ENCODE results near the gene TLL2.

Gene TLL2

GRCh38 chr10:96358851-96359540 lies 154.7 kb downstream of the TLL2 start, which contains the start of gene OPALIN:
TSS of gene OPALIN (minus strand) at chr10:96359002. CDS start at chr10:96358896, 106 bp downstream.
- no peak for DNase-seq (ENCODE audit: low spot score)

GRCh38 chr10:96357038-96357620 lies 156.6 kb downstream of the TLL2 start:
- no peak for DNase-seq (ENCODE audit: low spot score)

- DNase-seq (ENCODE audit: low spot score), result no peak
Observed at GRCh38 chr10:96352582-96352981, 161.1 kb downstream of the TLL2 start.

- DNase-seq (ENCODE audit: low spot score), result no peak
Observed at GRCh38 chr10:96352027-96352426, 161.7 kb downstream of the TLL2 start.

GRCh38 chr10:96346295-96346694 lies 167.4 kb downstream of the TLL2 start:
- DNase-seq (ENCODE audit: low spot score), result no peak

- no peak for DNase-seq (ENCODE audit: low spot score)
Observed at GRCh38 chr10:96345222-96345621, 168.5 kb downstream of the TLL2 start.

GRCh38 chr10:96344178-96344577 lies 169.5 kb downstream of the TLL2 start:
- no peak for DNase-seq (ENCODE audit: low spot score)

- no peak for DNase-seq (ENCODE audit: low spot score)
Observed at GRCh38 chr10:96342402-96342801, 171.3 kb downstream of the TLL2 start.

GRCh38 chr10:96341219-96342182 lies 172.2 kb downstream of the TLL2 start:
- no peak for DNase-seq (ENCODE audit: low spot score)

GRCh38 chr10:96339956-96340904 lies 173.5 kb downstream of the TLL2 start:
- DNase-seq (ENCODE audit: low spot score), result peak; percentile 16

GRCh38 chr10:96339383-96339782 lies 174.3 kb downstream of the TLL2 start:
- no peak for DNase-seq (ENCODE audit: low spot score)

- no peak for DNase-seq (ENCODE audit: low spot score)
Observed at GRCh38 chr10:96338279-96338925, 175.3 kb downstream of the TLL2 start.

- DNase-seq (ENCODE audit: low spot score), result no peak
Observed at GRCh38 chr10:96337106-96337505, 176.6 kb downstream of the TLL2 start.

- peak; percentile 41 for DNase-seq (ENCODE audit: low spot score)
Observed at GRCh38 chr10:96334616-96335526, 178.9 kb downstream of the TLL2 start.

- no peak for DNase-seq (ENCODE audit: low spot score)
Observed at GRCh38 chr10:96333101-96333500, 180.6 kb downstream of the TLL2 start.

- DNase-seq (ENCODE audit: low spot score), result no peak
Observed at GRCh38 chr10:96327462-96327861, 186.3 kb downstream of the TLL2 start.

- no peak for DNase-seq (ENCODE audit: low spot score)
Observed at GRCh38 chr10:96325719-96326373, 187.9 kb downstream of the TLL2 start.

GRCh38 chr10:96324447-96324846 lies 189.3 kb downstream of the TLL2 start:
- no peak for DNase-seq (ENCODE audit: low spot score)

GRCh38 chr10:96322275-96322674 lies 191.5 kb downstream of the TLL2 start:
- DNase-seq (ENCODE audit: low spot score), result no peak
